Measurements from ENCODE around the gene INTS14. TPM values are rescaled to one million over a fixed set of nuclear protein-coding genes. Genes with fewer than 3 reads are reported as not detected.

Gene INTS14
- total RNA-seq, 1 experiment from 2014 or later, result 50.1 TPM

DNA sequence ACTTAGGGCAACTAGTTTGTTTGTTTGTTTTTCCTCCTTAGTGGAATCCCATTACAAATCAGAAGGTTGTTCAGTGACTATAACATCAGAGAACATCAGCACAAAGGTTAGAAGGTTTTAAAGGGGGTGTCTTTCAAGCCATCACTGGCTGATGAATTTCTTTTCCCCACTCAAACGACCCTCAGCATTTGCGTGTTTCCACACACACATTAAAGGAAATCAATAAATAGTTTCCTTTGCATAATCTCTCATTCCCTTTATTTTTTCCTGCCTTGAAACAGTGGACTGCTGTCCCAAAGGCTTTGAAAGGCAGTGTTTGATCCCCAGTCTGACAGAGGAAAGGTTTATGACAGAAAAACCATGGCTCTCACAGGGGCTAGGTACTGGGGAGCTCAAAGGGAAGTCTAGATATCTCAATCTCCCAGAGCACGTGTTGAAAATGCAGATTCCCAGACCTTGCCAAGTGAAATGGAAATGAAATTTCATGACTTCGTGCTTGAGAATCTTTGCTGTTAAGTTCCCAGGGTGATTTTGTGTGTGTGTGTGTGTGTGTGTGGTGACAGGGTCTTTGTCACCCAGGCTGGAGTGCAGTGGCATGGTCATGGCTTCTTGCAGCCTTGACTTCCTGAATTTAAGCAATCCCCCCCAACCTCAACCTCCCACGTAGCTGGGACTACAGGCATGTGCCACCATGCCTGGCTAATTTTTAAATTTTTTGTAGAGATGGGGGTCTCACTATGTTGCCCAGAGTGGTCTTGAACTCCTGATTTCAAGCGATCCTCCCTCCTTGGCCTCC lies 2.2 kb upstream of the INTS14 start:
- no peak for DNase-seq
- no peaks in the 10 kb centered on the region for H3K9me3 Mint-ChIP-seq (ENCODE audit: low read depth, unreplicated experiment)
- no peaks in the 10 kb centered on the region for H3K27me3 Mint-ChIP-seq (ENCODE audit: unreplicated experiment)
- no peak overlapping the region for H3K4me3 Mint-ChIP-seq (ENCODE audit: low read depth, unreplicated experiment)
- peaks cover 27% of the 10 kb centered on the region for H3K36me3 Mint-ChIP-seq (ENCODE audit: insufficient read depth, unreplicated experiment)
- BruUV-seq (replicated peaks), result no TSS peak
- TF ChIP-seq, protein P1, sequence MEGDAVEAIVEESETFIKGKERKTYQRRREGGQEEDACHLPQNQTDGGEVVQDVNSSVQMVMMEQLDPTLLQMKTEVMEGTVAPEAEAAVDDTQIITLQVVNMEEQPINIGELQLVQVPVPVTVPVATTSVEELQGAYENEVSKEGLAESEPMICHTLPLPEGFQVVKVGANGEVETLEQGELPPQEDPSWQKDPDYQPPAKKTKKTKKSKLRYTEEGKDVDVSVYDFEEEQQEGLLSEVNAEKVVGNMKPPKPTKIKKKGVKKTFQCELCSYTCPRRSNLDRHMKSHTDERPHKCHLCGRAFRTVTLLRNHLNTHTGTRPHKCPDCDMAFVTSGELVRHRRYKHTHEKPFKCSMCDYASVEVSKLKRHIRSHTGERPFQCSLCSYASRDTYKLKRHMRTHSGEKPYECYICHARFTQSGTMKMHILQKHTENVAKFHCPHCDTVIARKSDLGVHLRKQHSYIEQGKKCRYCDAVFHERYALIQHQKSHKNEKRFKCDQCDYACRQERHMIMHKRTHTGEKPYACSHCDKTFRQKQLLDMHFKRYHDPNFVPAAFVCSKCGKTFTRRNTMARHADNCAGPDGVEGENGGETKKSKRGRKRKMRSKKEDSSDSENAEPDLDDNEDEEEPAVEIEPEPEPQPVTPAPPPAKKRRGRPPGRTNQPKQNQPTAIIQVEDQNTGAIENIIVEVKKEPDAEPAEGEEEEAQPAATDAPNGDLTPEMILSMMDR (IDR thresholded peaks at IDR 0.05; ENCODE audit: unreplicated experiment), result no peak
- peaks cover 11% of the 10 kb centered on the region for H3K4me1 Mint-ChIP-seq (ENCODE audit: low read depth, unreplicated experiment)
- no peak overlapping the region for H3K27ac Mint-ChIP-seq (ENCODE audit: unreplicated experiment)
- intact Hi-C loops (cut with micrococcal nuclease; ENCODE audit: unreplicated experiment), result loop anchor here (1.0 kb wide), 1 partner anchor 20 kb away; no protein-coding TSS in a partner anchor
- CTCF ChIA-PET, result interaction anchor here (1.7 kb wide), 1 partner anchor 211 kb away, joined by 3 read pairs; no protein-coding TSS in a partner anchor

DNA sequence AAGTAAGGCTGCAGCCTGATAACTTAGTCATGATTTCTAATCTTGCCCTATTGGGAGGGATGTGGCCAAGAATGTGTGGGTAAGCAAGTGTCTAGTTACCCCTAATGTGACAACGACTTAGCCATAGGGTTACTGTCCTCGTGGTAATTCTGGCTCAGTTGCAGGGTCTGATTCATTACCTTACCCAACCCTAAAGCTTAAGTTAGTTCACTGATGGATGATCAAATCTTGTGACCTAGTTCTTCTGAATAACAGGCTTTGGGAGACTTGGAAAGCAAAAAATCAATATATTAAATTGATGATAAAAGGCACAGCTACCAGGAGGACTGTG lies 1.6 kb upstream of the INTS14 start:
- BruUV-seq (replicated peaks), result no TSS peak
- Mint-ChIP-seq H3K27ac (ENCODE audit: unreplicated experiment) (no peak overlapping the region), H3K27me3 (ENCODE audit: unreplicated experiment) (no peaks in the 10 kb centered on the region), H3K4me3 (ENCODE audit: low read depth, unreplicated experiment) (peak overlapping the region; percentile 78), H3K9me3 (ENCODE audit: low read depth, unreplicated experiment) (no peaks in the 10 kb centered on the region), H3K36me3 (ENCODE audit: insufficient read depth, unreplicated experiment) (peaks cover 27% of the 10 kb centered on the region), H3K4me1 (ENCODE audit: low read depth, unreplicated experiment) (peaks cover 11% of the 10 kb centered on the region)
- CTCF ChIA-PET, result interaction anchor here (1.7 kb wide), 1 partner anchor 212 kb away, joined by 3 read pairs; no protein-coding TSS in a partner anchor
- no peak for DNase-seq
- TF ChIP-seq, protein P1 (IDR thresholded peaks at IDR 0.05; ENCODE audit: unreplicated experiment), result no peak
- intact Hi-C loops (cut with micrococcal nuclease; ENCODE audit: unreplicated experiment), result no loop called here

DNA sequence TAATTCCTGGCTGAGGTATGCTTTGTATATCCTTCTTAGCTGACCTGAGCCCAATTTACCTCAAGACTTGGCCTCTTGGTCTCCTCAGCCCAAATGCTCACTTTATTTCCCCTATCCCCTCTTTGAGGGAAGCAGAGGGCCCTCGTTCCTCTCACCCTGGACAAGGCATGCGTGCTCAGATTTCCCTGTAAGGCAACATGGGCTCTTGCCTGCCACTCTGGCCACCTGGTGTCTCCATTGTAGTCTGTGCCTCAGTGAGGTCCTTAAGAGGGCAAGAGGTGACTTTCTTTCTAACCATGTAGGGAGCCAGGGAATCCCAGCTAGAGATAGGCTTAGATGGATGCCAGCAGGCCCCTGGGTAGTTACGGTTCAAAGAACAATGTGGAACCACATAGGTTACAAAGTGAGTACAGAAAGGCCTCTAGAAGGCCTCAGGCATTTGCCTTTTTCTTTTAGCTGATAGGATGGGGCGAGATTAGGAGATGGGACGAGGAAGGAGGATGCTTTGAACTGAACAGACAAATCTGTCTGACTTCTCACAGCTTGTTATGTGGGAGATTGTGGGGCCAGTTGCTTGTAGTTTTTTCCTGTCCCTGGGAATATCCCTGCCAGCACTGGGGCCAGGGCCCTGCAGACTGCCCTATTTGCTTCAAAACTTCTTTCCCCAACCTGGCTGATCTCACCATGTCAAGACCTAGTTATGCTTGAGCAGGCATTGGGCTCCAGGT lies 1.1 kb upstream of the INTS14 start:
- CTCF ChIA-PET, result interaction anchor here (1.7 kb wide), 1 partner anchor 212 kb away, joined by 3 read pairs; no protein-coding TSS in a partner anchor

GRCh38 chr15:65603559-65603958 lies 7.4 kb downstream of the INTS14 start:
- no peak for DNase-seq
- H3K4me3 Mint-ChIP-seq (ENCODE audit: low read depth, unreplicated experiment), result no peak overlapping the region
- no peak overlapping the region for H3K27ac Mint-ChIP-seq (ENCODE audit: unreplicated experiment)
- intact Hi-C loops (cut with micrococcal nuclease; ENCODE audit: unreplicated experiment), result no loop called here
- no peaks in the 10 kb centered on the region for H3K9me3 Mint-ChIP-seq (ENCODE audit: low read depth, unreplicated experiment)
- no peaks in the 10 kb centered on the region for H3K4me1 Mint-ChIP-seq (ENCODE audit: low read depth, unreplicated experiment)
- peaks cover 22% of the 10 kb centered on the region for H3K36me3 Mint-ChIP-seq (ENCODE audit: insufficient read depth, unreplicated experiment)
- H3K27me3 Mint-ChIP-seq (ENCODE audit: unreplicated experiment), result no peaks in the 10 kb centered on the region
- CTCF ChIA-PET, result no interaction called here
- TF ChIP-seq, protein P1 (IDR thresholded peaks at IDR 0.05; ENCODE audit: unreplicated experiment), result no peak
- BruUV-seq (replicated peaks), result no TSS peak

More for the DNA sequence above, 1.1 kb upstream of the INTS14 start:
- peak; percentile 9 for DNase-seq
- BruUV-seq (replicated peaks), result no TSS peak
- H3K27ac Mint-ChIP-seq (ENCODE audit: unreplicated experiment), result peak overlapping the region; percentile 90
- intact Hi-C loops (cut with micrococcal nuclease; ENCODE audit: unreplicated experiment), result no loop called here
- H3K4me1 Mint-ChIP-seq (ENCODE audit: low read depth, unreplicated experiment), result peaks cover 11% of the 10 kb centered on the region
- TF ChIP-seq, protein P1 (IDR thresholded peaks at IDR 0.05; ENCODE audit: unreplicated experiment), result no peak
- H3K9me3 Mint-ChIP-seq (ENCODE audit: low read depth, unreplicated experiment), result no peaks in the 10 kb centered on the region
- H3K4me3 Mint-ChIP-seq (ENCODE audit: low read depth, unreplicated experiment), result peak overlapping the region; percentile 78
- no peaks in the 10 kb centered on the region for H3K27me3 Mint-ChIP-seq (ENCODE audit: unreplicated experiment)
- H3K36me3 Mint-ChIP-seq (ENCODE audit: insufficient read depth, unreplicated experiment), result peaks cover 27% of the 10 kb centered on the region
